ENCODE results near the gene TMEM212. TPM values are rescaled to one million over a fixed set of nuclear protein-coding genes. Genes with fewer than 3 reads are reported as not detected.

Gene TMEM212
- total and polyA plus RNA-seq, 9 of the 15 experiments (the other 6 are each of a cell fraction or from before 2014, with no cell fraction given), result not detected

DNA sequence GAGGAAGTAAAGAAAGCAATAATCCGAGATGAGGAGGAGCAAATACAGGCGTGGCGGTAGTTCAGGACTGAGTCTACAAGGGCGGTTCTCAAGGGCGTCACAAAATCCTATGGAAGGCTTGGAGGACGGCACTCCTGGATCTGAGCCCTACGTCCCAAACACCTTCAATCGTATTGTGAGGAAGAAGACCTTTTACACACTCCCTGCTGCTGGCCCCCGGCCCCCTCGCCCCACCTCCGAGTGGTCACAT, 33.6 kb upstream of the TMEM212 start (continued):
- TF ChIP-seq XRCC5 (IDR thresholded peaks at IDR 0.05; ENCODE audit: low read depth, low read length) (no peak), GABPA (tag; conservative IDR thresholded peaks at IDR 0.05; ENCODE audit: low read depth) (no peak; the same call in 1 of the 2 replicates), ZNF184 (CRISPR knock-in tag; IDR thresholded peaks at IDR 0.05) (no peak), VEZF1 (CRISPR knock-in tag; IDR thresholded peaks at IDR 0.05) (no peak), ZNF507 (tag; conservative IDR thresholded peaks at IDR 0.05) (no peak), COPS2 (conservative IDR thresholded peaks at IDR 0.05) (no peak), ZNF41 (CRISPR knock-in tag; conservative IDR thresholded peaks at IDR 0.05) (no peak), ZNF695 (CRISPR knock-in tag; IDR thresholded peaks at IDR 0.05) (no peak), ZBTB8A (IDR thresholded peaks at IDR 0.05; ENCODE audit: partially characterized antibody) (no peak), ZKSCAN3 (CRISPR knock-in tag; IDR thresholded peaks at IDR 0.05) (no peak), ARNT (IDR thresholded peaks at IDR 0.05) (no peak; a peak in 1 of 4 replicates), KDM2B (CRISPR knock-in tag; IDR thresholded peaks at IDR 0.05) (no peak), MEIS2 (IDR thresholded peaks at IDR 0.05; ENCODE audit: partially characterized antibody) (peak; percentile 0), MEF2D (tag; conservative IDR thresholded peaks at IDR 0.05; ENCODE audit: low read depth) (no peak), ZNF655 (CRISPR knock-in tag; IDR thresholded peaks at IDR 0.05) (no peak), KLF6 (CRISPR knock-in tag; IDR thresholded peaks at IDR 0.05; ENCODE audit: borderline replicate concordance) (no peak), ADNP (tag; IDR thresholded peaks at IDR 0.05) (no peak), TEAD1 (CRISPR knock-in tag; IDR thresholded peaks at IDR 0.05) (no peak), CCAR2 (IDR thresholded peaks at IDR 0.05; ENCODE audit: low read depth, low read length) (no peak), POLR3A (IDR thresholded peaks at IDR 0.05; ENCODE audit: borderline replicate concordance, extremely low read depth, insufficient read depth, insufficient read length) (no peak), MEF2A (IDR thresholded peaks at IDR 0.05; ENCODE audit: control insufficient read depth, low read depth, low read length) (no peak), TARDBP (IDR thresholded peaks at IDR 0.05) (no peak), ZNF354B (CRISPR knock-in tag; IDR thresholded peaks at IDR 0.05) (no peak)
- TF ChIP-seq, protein P1, sequence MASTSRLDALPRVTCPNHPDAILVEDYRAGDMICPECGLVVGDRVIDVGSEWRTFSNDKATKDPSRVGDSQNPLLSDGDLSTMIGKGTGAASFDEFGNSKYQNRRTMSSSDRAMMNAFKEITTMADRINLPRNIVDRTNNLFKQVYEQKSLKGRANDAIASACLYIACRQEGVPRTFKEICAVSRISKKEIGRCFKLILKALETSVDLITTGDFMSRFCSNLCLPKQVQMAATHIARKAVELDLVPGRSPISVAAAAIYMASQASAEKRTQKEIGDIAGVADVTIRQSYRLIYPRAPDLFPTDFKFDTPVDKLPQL (IDR thresholded peaks at IDR 0.05; ENCODE audit: extremely low read depth, insufficient read length), result no peak
- TF ChIP-seq, protein P2, sequence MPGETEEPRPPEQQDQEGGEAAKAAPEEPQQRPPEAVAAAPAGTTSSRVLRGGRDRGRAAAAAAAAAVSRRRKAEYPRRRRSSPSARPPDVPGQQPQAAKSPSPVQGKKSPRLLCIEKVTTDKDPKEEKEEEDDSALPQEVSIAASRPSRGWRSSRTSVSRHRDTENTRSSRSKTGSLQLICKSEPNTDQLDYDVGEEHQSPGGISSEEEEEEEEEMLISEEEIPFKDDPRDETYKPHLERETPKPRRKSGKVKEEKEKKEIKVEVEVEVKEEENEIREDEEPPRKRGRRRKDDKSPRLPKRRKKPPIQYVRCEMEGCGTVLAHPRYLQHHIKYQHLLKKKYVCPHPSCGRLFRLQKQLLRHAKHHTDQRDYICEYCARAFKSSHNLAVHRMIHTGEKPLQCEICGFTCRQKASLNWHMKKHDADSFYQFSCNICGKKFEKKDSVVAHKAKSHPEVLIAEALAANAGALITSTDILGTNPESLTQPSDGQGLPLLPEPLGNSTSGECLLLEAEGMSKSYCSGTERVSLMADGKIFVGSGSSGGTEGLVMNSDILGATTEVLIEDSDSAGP (CRISPR knock-in tag; IDR thresholded peaks at IDR 0.05), result no peak
- TF ChIP-seq, protein P3, sequence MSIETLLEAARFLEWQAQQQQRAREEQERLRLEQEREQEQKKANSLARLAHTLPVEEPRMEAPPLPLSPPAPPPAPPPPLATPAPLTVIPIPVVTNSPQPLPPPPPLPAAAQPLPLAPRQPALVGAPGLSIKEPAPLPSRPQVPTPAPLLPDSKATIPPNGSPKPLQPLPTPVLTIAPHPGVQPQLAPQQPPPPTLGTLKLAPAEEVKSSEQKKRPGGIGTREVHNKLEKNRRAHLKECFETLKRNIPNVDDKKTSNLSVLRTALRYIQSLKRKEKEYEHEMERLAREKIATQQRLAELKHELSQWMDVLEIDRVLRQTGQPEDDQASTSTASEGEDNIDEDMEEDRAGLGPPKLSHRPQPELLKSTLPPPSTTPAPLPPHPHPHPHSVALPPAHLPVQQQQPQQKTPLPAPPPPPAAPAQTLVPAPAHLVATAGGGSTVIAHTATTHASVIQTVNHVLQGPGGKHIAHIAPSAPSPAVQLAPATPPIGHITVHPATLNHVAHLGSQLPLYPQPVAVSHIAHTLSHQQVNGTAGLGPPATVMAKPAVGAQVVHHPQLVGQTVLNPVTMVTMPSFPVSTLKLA (conservative IDR thresholded peaks at IDR 0.05), result no peak
